Gastroesophageal sphincter (tissue), 4 donors: ENCODE results near the gene C4orf33. TPM values are rescaled to one million over a fixed set of nuclear protein-coding genes. Genes with fewer than 3 reads are reported as not detected.

ENCODE experiments used
- ATAC-seq: fragments of 150-250 bp; one replicate; pipeline ENCODE4 v1.9.1; 2016; ENCODE audit warnings: mild to moderate bottlenecking, moderate library complexity
- H3K27ac ChIP-seq, 4 donors: fragments of 200-600 bp; sonication (generic) in 3 of 4; 1 replicate in 3 of 4; 2 replicates in 1 of 4; pipeline ENCODE4 v1.5.1; 2016 to 2019
- H3K27me3 ChIP-seq: fragments of 200-600 bp; sonication (generic); one replicate; pipeline ENCODE4 v1.5.1; 2019
- H3K36me3 ChIP-seq, 2 donors: fragments of 200-600 bp; sonication (generic); one replicate each; pipeline ENCODE4 v1.5.1; 2019; ENCODE audit warnings: control low read depth in 1 of 2
- H3K4me1 ChIP-seq, 3 donors: fragments of 200-600 bp; sonication (generic); 1 replicate in 2 of 3; 2 replicates in 1 of 3; pipeline ENCODE4 v1.5.1; 2016 to 2019; ENCODE audit warnings: control low read depth in 2 of 3
- H3K4me3 ChIP-seq, 2 donors: fragments of 200-600 bp; sonication (generic); one replicate each; pipeline ENCODE4 v1.5.1; 2019; ENCODE audit warnings: mild to moderate bottlenecking in 1 of 2, moderate library complexity in 1 of 2
- H3K9me3 ChIP-seq, 3 donors: fragments of 200-600 bp; sonication (generic); one replicate each; pipeline ENCODE4 v1.5.1; 2017 to 2019; ENCODE audit warnings: control low read depth in 2 of 3
- EP300 ChIP-seq: sonication (generic); formaldehyde crosslinking; IDR thresholded peaks from one replicate; pipeline ENCODE4 v1.6.1; 2017; ENCODE audit warnings: antibody characterized with exemption, mild to moderate bottlenecking
- POLR2A ChIP-seq, 2 donors: fragments of 450-650 bp; IDR thresholded peaks; one replicate each; pipeline ENCODE4 v1.6.1; 2017; ENCODE audit warnings: antibody characterized with exemption in 2 of 2, mild to moderate bottlenecking in 2 of 2, moderate library complexity in 1 of 2
- POLR2AphosphoS5 ChIP-seq: sonication (generic); formaldehyde crosslinking; IDR thresholded peaks from one replicate; pipeline ENCODE4 v1.6.1; 2017; ENCODE audit warnings: antibody characterized with exemption
- WGBS, 2 donors: methylation state at CpG; one replicate each; pipeline ENCODE4 v1.1.5; 2018; ENCODE audit warnings: low coverage in 1 of 2; 5-methylcytosine and 5-hydroxymethylcytosine counted together
- total RNA-seq, 4 donors: library from RNA; depleted of rRNA; stranded (reverse); fragments of >200 nt; gene quantifications; one replicate each; pipeline ENCODE4 v1.1.0, GENCODE V29; 2016
- TF ChIP-seq, protein P1 (sequence below), 4 experiments: fragments of 200-600 bp in 2 of 4; fragments of 450-650 bp in 2 of 4; sonication (generic) in 1 of 4; IDR thresholded peaks; one replicate each; pipeline ENCODE4 v1.5.1; 2017 to 2019; ENCODE audit warnings: antibody characterized with exemption in 4 of 4, mild to moderate bottlenecking in 2 of 4, moderate library complexity in 2 of 4

C4orf33 gene
- total RNA-seq, 4 donors from 2014 or later, result 4.8 to 12.5 (median 7.6) TPM

DNA sequence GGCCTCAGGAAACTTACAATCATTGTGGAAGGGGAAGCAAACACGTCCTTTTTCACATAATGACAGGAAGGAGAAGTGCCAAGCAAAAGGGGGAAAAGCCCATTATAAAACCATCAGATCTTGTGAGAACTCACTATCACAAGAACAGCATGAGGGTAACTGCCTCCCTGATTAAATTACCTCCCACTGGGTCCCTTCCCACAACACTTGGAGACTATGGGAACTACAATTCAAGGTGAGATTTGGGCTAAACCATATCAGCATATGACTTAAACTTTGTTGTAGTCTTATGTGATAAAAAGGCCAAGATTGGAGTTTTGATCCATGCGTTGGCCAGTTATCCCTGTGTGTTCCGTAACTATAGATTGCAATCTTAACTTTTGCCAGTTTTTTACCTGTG is 68.3 kb downstream of the C4orf33 start:
- Histone ChIP-seq H3K27me3 (no peaks in the 10 kb centered on the region), H3K27ac (no peak overlapping the region), H3K36me3 (no peaks in the 10 kb centered on the region), H3K9me3 (no peaks in the 10 kb centered on the region), H3K4me3 (no peak overlapping the region), H3K4me1 (no peaks in the 10 kb centered on the region)
- ATAC-seq, result no peak
- no peak for TF ChIP-seq POLR2AphosphoS5
- no peak for TF ChIP-seq EP300
- TF ChIP-seq POLR2A (IDR thresholded peaks at IDR 0.05), result no peak
- TF ChIP-seq, protein P1, sequence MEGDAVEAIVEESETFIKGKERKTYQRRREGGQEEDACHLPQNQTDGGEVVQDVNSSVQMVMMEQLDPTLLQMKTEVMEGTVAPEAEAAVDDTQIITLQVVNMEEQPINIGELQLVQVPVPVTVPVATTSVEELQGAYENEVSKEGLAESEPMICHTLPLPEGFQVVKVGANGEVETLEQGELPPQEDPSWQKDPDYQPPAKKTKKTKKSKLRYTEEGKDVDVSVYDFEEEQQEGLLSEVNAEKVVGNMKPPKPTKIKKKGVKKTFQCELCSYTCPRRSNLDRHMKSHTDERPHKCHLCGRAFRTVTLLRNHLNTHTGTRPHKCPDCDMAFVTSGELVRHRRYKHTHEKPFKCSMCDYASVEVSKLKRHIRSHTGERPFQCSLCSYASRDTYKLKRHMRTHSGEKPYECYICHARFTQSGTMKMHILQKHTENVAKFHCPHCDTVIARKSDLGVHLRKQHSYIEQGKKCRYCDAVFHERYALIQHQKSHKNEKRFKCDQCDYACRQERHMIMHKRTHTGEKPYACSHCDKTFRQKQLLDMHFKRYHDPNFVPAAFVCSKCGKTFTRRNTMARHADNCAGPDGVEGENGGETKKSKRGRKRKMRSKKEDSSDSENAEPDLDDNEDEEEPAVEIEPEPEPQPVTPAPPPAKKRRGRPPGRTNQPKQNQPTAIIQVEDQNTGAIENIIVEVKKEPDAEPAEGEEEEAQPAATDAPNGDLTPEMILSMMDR (IDR thresholded peaks at IDR 0.05), result no peak
- 60 to 83% methylated on average over 3 of the region's 3 CpGs for WGBS, 2 donors

Other genes with a start within 250 kb of the C4orf33 start
- gene SCLT1, start 2.6 kb upstream of the C4orf33 start, total RNA-seq, result 10 to 100 TPM in 2 of 4 donors, 1 to 10 TPM in 2; 5.2 to 26.0 (median 9.0) TPM